Stimulated activated CD4-positive, alpha-beta T cell treated with anti-CD3 and anti-CD28 coated beads, TNF-alpha, amount 100 ng/mL, for 48 hours (primary cell): Measurements from ENCODE around the gene SPDYE6.
"Not testable (repeated sequence)": the region's sequence is repeated elsewhere in the genome, so short reads cannot be mapped to it uniquely, and the experiment has no call there.

ENCODE experiments used
- DNase-seq, 3 donors: peaks; one replicate each; pipeline ENCODE4 v3.0.0-alpha.2; 2020; ENCODE audit warnings: low read depth in 3 of 3

The SPDYE6 gene

DNA sequence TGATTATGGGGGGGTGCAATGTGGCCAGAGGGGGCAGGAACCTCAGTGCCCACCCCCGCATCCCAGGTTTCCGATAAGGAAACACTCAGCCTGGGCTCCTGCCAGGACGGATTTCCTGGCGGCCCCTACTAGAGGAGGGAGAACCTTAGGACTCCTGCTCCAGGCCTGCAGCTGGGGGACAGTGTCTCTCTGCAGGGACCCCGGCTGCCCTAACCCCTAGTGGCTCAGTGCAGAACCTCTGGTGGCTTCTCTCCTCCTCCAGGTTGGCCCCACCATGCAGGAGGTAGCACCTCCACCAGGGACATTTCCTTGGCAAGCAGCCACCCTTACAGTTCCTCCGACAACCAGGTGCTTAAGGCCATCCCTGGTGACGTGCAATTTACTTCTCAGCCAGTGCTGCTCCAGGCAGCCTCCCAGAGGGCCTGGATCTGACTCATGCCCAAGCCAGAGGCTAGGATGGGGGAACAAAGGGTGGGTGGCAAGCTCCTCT lies 37.7 kb downstream of the SPDYE6 start:
- DNase-seq: no peak

DNA sequence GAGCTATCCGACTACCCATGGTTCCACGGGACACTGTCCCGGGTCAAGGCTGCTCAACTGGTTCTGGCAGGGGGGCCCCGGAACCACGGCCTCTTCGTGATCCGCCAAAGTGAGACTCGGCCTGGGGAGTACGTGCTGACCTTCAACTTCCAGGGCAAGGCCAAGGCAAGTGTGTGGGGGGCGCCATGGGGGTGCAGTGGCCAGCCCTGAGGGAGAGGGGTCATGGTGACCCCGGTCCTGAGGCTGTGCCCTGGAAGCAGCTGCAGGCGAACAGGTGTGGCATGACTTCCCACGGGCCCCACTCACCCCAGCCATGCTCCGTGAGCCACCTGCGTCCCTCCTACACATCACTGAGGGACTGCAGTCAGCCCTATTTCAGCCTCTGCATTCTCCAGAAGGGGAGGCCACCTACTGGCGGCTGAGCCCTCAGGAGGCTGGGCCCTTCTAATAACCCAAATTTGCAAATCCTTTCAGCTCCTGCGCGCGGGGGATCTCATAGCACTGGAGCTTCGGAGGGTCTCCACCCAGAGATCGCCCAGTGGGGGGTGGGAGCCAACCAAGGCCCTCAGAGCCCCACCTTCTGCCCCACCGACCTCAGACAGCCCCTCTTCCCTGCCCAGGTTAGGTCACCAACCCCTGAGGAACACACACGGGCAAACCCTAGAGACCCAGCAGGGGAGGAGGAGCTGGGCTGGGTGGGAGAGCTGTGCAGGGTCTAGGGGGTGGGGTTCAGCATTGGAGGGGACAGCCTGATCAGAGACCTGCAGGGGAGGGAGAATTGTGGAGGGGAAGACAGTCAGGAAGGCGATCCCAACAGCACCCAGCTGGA lies 38.8 kb downstream of the SPDYE6 start:
- no peak for DNase-seq

DNA sequence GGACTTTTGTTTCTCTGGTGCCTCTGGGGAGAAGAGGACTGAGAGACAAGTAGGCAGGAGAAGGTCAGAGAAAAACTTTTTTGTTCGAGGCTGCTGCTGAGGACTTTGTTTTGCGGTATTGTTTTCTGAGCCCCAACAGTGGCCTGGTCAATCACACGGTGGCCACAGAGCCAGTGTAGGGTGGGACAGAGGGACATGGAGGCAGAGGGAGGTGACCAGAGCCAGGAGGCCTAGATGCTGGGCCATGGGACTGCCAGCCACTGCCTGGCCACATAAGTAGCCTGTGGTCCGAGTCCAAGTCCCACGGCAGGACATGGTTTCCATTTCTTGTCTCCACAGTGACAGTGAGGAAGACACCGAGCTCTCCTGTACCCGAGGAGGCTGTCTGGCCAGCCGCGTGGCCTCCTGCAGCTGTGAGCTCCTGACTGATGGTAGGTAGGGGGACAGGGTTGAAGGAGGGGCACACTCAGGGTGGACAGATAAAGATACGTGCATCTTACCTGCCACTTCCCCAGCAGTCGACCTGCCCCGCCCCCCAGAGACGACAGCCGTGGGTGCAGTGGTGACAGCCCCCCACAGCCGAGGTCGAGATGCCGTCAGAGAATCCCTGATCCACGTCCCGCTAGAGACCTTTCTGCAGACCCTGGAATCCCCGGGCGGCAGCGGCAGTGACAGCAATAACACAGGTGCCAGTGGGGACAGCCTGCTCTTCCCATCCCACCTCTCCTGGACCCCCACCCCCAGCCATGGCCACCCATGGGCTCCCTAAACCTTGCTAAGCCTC lies 42.1 kb downstream of the SPDYE6 start:
- no peak for DNase-seq

DNA sequence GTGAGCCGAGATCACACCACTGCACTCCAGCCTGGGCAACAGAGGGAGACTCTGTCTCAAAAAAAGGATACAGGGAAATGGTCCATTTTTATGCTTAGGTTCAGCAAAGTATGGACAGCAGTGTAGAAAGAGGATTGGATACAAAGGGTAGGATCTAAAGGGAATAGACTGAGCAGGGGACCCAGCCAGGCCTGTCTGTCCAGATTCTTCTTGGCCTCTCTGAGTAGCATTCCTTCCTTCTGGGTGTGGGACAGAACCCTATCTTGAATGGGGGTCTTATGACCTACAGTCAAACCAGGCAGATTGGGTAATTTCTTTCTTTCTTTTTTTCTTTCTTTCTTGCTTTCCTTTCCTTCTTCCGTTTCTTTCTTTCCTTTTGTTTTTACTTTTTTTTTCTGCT lies 43.9 kb downstream of the SPDYE6 start:
- no peak for DNase-seq

DNA sequence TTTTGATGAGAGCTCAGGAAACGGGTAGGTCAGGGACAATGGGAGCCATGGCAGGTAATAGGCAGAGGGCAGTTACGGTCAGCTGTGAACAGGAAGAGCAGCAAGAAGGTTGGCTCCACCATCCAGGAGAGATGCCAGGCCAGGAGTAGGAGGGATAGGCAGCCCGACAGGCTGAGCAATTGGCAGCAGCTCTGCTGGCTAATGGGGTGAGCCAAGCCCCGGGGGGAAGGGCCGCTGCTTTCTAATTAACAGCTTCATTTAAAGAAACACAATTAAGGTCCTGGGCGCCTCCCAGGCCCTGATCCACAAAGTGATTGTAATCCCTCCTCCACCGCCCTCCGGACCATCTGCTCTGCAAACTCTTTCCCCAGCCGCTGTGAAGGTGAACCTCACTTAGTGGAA lies 45.8 kb downstream of the SPDYE6 start:
- DNase-seq: no peak

DNA sequence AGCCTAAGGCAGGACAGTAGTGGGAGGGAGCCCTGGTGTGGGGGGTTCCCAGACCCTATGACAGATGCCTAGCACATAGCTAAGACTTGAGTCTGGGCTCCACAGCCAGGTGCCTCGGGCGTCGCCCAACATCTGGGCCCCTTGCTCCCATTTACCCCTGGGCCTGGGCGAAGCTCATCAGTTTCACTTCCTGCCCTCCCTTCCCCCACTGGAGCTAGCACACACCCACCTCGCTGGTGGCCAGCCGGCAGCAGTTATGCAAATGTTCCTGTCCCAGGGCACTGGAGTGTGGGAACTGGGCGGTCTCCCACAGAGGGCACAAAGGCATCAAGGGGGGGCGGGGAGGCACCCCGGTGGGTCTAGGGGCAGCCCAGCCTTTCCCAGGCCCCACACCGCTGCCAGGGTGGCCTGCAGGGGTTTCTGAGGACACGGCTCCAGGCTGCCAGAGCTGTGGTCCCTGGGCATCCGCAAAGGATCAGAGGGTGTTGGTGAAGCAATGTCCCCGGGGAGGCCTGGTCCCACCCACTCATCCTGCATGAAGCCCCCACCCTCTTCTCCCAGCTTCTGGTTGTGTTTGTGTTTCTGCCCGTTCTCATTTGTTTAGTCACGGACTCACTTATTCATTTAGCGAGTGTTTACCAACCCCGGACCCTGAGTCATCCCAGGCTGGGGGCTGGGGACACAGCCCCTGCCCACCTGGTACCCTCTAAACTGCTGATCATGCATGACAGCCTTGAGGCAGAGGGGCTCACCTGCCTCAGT lies 49.1 kb downstream of the SPDYE6 start:
- DNase-seq: no peak

DNA sequence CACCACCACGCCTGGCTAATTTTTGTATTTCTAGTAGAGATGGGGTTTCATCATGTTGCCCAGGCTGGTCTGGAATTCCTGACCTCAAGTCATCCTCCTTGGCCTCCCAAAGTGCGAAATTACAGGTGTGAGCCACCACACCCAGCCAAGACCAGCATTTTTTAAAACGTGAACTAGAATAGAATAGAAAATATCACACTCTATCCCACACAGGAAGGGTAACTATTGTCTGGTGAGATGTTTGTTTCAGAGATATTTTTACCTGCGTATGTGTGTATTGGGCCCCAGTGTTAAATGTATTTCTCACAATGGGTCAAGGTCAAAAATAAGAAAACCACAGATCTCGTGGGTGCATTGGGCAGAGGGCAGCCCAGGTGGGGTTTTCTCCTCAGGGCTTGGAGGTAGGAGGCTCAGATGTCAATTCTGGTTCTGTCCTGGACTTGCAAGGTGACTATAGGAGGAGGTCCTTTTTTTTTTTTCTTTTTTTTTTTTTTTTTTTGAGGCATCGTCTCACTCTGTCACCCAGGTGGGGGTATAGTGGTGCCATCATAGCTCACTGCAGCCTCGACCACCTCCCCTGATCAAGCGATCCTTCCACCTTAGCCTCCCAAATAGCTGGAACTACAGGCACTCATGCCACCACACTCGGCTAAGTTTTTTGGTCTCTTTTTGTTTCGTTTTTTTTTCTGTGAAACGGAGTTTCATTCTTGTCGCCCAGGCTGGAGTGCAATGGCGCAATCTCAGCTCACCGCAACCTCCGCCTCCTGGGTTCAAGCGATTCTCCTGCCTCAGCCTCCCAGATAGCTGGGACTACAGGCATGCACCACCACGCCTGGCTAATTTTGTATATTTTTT lies 50.6 kb downstream of the SPDYE6 start:
- DNase-seq: no peak

DNA sequence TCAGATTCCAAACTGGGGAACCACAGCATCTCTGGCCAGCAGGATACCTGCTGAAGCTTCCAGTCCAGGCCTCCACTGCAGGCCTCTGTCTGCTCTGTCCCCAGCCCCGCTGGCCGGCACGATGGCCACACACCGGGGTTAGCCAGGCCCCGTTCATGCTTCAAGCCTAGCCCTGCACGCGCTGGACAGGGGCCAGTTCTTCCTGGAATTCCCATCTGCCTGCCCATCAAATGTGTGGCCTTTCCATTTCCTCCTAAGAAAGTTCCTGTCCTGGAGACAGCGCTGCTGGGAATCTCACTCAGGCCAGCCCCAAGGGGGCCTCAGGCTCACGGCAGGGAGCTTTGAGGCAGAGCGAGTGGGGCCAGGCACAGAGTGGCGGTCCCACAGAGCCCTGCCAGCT lies 51.6 kb downstream of the SPDYE6 start:
- DNase-seq: no peak

DNA sequence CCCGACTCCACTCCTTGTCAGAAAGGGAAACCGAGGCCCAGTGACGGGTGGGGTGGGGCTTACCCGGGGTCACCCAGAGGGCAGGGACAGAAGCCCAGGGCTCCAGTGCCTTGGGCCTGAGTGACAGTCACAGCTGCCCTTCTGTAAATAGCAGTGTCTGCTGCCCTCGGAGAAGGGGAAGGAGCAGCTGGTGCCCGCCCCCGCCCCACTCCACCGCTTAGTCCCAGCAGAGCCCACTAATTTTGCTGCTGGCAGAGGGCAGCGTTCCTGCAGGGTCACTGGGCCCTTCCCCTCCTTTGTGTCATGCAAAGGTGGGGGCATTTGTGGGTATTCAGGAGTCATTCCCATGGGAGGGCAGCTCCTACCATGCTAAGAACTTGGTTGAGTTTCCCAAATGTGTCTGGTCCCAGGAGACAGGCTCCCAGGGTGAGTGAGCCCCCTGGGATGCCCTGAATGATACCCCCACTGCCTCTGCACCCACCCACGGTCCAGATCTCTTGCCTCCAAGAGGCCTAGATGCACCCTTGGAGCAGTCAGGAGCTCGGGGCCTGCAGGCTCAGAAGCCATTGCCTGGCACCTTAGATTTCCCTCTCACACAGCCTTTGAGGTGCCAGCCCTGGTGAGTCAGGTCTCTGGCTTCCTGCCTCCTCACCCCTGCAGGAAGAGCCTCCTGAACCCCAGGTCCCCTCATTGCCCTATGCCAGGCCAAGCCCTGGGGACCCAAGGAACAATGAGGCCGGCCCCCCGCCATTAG lies 52.4 kb downstream of the SPDYE6 start:
- DNase-seq: no peak

DNA sequence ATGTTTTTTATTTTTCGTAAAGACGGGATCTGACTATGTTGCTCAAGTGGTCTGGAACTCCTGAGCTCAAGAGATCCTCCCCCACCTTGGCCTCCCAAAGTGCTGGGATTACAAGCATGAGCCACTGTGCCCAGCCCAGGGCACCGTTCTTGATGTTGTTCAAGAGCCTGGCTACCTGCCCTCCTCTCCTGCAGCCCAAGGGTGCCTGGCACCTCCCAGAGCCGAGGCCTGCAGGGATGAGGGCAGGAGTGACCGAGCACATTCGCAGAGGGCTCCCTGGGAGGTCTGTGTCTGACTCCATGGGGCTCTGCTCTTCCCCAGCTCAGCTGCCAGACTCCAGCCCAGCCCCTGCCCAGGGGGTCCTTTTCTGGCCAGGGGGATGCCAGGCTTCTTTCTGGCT lies 54.2 kb downstream of the SPDYE6 start:
- DNase-seq: no peak

DNA sequence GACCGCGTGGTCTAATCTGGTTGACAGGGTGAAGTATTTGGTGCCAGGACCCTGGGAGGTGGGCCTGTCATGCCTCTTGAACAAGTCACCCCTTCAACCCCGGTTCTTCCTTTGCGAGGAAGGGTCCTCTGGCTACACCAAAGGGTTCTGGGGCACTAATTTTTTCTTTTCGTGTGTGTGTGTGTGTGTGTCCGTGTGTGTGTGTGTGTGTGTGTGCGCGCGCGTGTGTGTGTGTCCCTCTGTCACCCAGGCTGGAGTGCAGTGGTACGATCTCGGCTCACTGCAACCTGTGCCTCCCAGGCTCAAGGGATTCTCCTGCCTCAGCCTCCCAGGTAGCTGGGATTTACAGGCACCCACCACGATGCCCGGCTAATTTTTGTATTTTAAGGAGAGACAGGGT lies 54.9 kb downstream of the SPDYE6 start:
- DNase-seq: not testable (repeated sequence)

DNA sequence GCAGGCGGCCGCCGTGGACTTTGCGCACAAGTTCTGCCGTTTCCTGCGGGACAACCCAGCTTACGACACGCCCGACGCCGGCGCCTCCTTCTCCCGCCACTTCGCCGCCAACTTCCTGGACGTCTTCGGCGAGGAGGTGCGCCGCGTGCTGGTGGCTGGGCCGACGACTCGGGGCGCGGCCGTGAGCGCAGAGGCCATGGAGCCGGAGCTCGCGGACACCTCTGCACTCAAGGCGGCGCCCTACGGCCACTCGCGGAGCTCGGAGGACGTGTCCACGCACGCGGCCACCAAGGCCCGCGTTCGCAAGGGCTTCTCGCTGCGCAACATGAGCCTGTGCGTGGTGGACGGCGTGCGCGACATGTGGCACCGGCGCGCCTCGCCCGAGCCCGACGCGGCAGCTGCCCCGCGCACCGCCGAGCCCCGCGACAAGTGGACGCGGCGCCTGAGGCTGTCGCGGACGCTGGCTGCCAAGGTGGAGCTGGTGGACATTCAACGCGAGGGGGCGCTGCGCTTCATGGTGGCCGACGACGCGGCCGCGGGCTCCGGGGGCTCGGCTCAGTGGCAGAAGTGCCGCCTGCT lies 55.5 kb downstream of the SPDYE6 start:
- DNase-seq: no peak

DNA sequence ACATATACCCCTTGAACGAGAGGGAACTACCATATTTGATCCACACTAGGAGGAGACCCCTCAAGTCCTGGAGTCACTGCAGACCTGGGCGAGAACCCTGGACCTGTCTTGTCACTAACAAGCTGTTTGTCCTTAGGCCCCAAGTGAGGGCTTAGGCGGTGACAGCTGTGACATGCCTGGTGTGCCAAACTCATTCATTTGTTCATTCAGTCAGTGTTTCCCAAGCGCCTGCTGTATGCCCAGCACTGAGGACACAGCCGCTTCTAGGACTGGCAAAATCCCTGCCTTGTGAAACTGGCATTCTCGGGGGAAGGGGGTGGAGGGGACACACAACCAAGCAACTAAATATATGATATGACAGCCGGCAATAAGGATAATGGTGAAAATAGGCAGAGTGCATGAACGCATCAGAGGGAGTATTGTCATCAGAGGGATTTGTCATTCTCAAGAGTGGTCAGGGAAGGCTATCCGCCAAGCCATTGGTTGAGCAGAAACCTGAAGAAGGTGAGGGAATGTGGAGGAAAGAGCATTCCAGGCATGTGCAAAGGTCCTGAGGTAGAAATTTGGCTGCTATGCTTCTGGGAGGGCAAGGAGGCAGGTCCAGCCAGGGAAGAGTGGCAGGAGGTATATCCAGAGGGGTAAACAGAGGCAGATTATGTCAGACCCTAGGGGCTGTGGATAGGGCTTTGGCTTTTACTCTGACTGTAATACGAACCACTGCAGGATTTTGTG lies 58.6 kb downstream of the SPDYE6 start:
- DNase-seq: no peak

DNA sequence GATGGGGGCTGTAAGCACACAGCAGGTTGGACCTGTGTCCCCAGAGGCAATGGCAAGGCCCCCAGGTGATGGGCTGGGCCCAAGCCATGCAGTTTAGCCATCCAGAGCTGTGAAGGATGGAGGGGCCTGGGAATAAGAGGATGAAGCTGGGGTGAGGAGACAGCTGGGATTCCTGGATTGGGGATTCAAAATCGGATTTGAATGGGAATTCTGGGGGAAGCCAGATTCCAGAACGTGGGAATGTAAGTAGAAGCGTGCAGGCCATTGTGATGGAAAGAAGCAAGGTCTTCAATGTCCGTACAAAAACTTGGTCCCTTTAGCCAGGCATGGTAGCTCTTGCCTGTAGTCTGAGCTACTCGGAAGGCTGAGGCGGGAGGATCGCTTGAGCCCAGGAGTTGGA lies 59.7 kb downstream of the SPDYE6 start:
- no peak for DNase-seq

DNA sequence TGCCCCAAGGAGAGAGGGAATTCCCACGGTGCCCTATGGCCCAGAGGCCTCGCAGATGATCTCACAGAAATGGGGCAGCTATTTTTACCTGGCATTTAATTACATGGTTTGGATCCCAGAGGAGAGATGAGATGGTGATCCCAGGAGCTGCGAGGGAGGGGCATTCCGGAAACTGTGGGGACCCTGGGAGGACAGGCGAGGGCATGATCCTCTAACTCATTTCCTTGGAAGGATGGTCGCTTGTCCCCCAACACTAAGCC lies 60.1 kb downstream of the SPDYE6 start:
- DNase-seq: no peak
